Activated T-cell treated with anti-CD3 and anti-CD28 coated beads, Interleukin-2, amount 50 U/mL, for 72 hours (primary cell): ENCODE results near the gene PCYT2. TPM values are rescaled to one million over a fixed set of nuclear protein-coding genes. Genes with fewer than 3 reads are reported as not detected.

Experiments used
- ATAC-seq, 2 donors: fragments of 150-1000 bp; cut with Tn5 transposase; replicated peaks in 1 of 2; 2 replicates each; pipeline ENCODE4 v1.10.0; 2021; ENCODE audit warnings: moderate library complexity in 2 of 2, mild to moderate bottlenecking in 1 of 2
- DNase-seq, 2 donors: peaks; one replicate each; pipeline ENCODE4 v3.0.0; 2021 to 2022; ENCODE audit warnings: mixed read lengths in 1 of 2
- H3K27ac Mint-ChIP-seq: one replicate; pipeline ENCODE4 v1.8.0; 2022; ENCODE audit warnings: mild to moderate bottlenecking, moderate library complexity, mixed read lengths
- H3K27me3 Mint-ChIP-seq: one replicate; pipeline ENCODE4 v1.8.0; 2022; ENCODE audit warnings: low read depth, mixed read lengths
- H3K36me3 Mint-ChIP-seq, 2 donors: one replicate each; pipeline ENCODE4 v1.8.0; 2022; ENCODE audit warnings: mixed read lengths in 2 of 2, mild to moderate bottlenecking in 1 of 2; ENCODE audit not compliant: insufficient read depth in 2 of 2
- H3K4me1 Mint-ChIP-seq: one replicate; pipeline ENCODE4 v1.8.0; 2022; ENCODE audit warnings: low read depth, mixed read lengths
- H3K4me3 Mint-ChIP-seq, 2 donors: one replicate each; pipeline ENCODE4 v1.8.0; 2022; ENCODE audit warnings: mild to moderate bottlenecking in 2 of 2, mixed read lengths in 2 of 2, moderate library complexity in 2 of 2
- H3K9me3 Mint-ChIP-seq, 2 donors: one replicate each; pipeline ENCODE4 v1.8.0; 2022; ENCODE audit warnings: mixed read lengths in 2 of 2
- total RNA-seq, 2 donors: library from RNA; stranded (reverse); gene quantifications; one replicate each; pipeline ENCODE4 v1.2.3, GENCODE V29; 2022

PCYT2 gene
- total RNA-seq, 2 donors from 2014 or later: 13.9 to 14.2 TPM

DNA sequence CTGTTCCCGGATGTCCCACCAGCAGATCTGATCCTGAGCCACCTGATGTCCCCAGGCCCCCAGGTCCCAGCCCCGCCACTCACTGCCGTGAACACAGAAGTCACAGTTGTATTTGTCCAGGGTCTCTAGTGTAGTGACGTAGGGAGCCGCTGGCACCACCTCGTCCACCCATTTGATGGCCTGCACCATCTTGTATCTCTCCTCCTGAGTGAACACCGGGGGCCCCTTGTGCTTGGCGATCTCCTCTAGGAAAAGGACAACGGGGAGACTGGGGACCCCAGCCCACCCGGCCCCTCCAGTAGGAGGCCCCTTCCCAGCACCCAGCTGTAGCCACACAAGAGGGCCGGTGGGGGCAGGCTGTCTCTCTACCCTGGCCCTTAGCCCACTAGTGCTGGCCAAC is 2.4 kb downstream of the PCYT2 start:
- no peaks in the 10 kb centered on the region for H3K9me3 Mint-ChIP-seq
- peaks cover 28% of the 10 kb centered on the region for H3K4me1 Mint-ChIP-seq
- H3K4me3 Mint-ChIP-seq: no peak overlapping the region
- peaks cover 1 to 9% of the 10 kb centered on the region in 2 donors for H3K36me3 Mint-ChIP-seq
- H3K27me3 Mint-ChIP-seq: no peaks in the 10 kb centered on the region
- DNase-seq (no peak), ATAC-seq (no peak)
- H3K27ac Mint-ChIP-seq: no peak overlapping the region

DNA sequence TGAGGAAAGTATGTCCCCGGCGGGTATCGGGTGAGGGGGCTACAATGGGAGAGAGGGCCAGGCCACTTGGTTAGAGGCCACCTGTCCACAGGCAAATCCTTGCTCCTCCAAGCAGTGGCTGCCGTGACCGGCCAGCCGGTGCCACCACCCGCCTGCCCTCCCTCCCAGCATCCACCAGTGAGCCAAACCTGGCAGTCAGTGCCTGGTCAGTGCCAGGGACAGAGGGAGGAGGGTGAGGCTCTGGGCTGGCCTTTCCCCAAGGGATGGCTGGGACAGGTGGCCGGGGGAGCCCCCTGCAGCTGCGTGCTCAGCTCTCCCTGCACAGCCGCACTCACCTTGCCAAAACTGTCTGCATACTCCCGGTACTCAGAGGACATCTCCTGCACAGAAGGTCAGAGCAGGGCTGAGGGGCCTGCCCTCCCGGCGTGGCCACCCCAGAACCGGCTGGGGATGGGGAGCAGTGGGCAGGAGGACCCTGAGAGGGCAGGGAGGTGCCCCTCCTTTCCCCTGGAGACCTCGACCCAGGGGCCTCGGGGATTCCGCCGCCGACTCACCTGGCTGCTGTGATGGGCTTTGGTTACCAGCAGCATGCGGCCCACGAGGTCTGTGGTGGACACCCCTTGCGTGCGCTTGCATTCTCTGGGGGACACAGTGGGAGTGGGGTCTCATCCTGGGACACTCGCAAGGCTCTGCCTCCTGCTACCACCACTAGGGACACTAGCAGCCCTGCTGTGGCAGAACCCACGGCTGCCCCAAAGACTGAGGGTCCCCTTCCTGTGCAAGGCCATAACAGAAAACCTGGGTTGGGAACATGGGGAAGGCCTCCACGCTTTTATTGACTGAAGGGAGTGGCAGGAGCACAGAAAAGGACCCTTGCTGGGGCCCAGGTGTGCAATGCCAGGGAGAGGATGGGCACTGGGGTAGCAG is 3.7 kb downstream of the PCYT2 start:
- DNase-seq (no peak), ATAC-seq (no peak)
- no peak overlapping the region for H3K4me3 Mint-ChIP-seq
- no peak overlapping the region for H3K27ac Mint-ChIP-seq
- H3K9me3 Mint-ChIP-seq: no peaks in the 10 kb centered on the region
- peaks cover 23% of the 10 kb centered on the region for H3K4me1 Mint-ChIP-seq
- no peaks in the 10 kb centered on the region for H3K36me3 Mint-ChIP-seq
- H3K27me3 Mint-ChIP-seq: no peaks in the 10 kb centered on the region

DNA sequence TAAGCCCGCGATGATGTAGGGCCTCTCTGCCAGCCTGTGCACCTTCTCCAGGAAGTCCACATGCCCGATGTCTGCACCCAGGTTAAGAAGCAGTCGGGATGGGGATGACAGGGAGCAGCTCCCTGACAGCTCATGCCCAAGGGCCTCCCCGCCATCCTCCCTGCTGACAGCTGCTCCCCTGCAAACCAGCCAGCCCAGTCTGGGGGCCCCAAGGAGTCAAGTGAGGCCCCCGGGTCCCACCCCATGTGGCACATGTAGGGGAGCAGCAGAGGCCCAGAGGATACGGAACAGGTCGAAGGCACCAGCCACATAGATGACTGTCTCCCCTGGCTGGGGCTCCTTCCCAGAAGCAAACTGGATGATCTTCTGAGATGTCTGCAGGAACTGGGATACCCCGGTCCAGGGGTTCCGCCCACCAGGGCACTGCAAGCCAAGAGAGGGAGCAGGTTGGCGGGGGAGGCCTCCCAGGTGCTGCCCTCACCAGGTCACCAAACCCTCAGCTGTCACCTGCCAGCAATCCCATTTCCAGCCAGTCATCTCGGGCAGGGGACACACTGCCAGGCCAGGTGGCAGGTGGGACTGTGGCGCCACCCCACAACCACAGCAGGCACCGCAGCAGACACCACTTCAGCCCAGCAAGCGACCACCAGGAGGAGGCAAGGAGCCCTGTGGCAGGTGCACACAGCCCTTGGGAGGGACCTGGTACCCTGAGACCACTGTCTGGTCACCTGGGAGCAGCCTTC is 4.6 kb downstream of the PCYT2 start:
- Mint-ChIP-seq H3K9me3 (no peaks in the 10 kb centered on the region), H3K27me3 (no peaks in the 10 kb centered on the region), H3K27ac (no peak overlapping the region), H3K36me3 (no peaks in the 10 kb centered on the region), H3K4me1 (peaks cover 16% of the 10 kb centered on the region), H3K4me3 (no peak overlapping the region)
- DNase-seq (no peak), ATAC-seq (no peak)

DNA sequence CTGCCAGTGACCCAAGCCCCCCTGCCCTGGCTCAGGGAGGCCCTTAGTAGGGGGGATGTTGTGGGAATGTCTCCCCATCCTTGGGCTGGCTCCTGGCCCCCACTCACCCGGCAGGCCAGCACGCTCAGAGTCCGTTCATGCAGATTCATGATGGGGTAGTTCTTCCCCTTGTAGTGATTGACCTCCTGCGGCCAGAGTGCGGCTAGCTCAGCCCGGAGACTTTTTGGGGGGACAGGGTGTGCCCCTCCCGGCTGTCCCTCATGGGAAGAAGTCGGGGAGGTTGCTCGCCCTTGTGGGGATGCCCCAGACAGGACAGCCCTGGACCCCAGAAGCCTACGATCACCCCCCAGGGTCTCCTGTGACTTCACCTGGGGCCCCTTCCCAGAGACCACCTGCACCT is 5.2 kb downstream of the PCYT2 start:
- Mint-ChIP-seq H3K27me3 (peaks cover 6% of the 10 kb centered on the region), H3K36me3 (no peaks in the 10 kb centered on the region), H3K4me1 (peaks cover 14% of the 10 kb centered on the region), H3K4me3 (no peak overlapping the region), H3K27ac (no peak overlapping the region), H3K9me3 (no peaks in the 10 kb centered on the region)
- ATAC-seq (no peak), DNase-seq (no peak)

DNA sequence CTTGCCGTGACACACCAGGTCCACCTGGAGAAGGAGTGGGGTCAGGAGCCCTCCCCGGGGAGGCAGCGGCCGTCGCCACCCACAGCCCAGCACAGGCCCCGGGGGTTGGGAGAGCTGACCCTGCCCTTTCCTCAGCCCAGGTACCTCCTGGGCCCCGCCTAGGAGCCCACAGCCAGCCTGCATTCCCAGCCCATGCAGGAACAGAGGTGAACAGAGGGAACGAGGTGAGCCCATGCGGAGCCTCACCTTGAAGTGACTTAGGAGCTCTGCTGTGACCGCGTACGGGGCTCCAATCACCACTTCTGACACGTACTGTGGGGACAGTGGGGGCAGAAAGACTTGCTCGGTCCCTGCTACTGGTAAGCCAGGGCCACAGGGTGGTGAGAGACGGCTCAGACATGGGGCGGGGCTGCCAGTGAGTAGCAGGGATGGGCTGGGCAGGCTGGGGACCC is 5.7 kb downstream of the PCYT2 start:
- Mint-ChIP-seq H3K36me3 (no peaks in the 10 kb centered on the region), H3K4me3 (no peak overlapping the region), H3K9me3 (no peaks in the 10 kb centered on the region), H3K4me1 (peaks cover 14% of the 10 kb centered on the region), H3K27me3 (peaks cover 12% of the 10 kb centered on the region), H3K27ac (no peak overlapping the region)
- DNase-seq (no peak), ATAC-seq (no peak)

DNA sequence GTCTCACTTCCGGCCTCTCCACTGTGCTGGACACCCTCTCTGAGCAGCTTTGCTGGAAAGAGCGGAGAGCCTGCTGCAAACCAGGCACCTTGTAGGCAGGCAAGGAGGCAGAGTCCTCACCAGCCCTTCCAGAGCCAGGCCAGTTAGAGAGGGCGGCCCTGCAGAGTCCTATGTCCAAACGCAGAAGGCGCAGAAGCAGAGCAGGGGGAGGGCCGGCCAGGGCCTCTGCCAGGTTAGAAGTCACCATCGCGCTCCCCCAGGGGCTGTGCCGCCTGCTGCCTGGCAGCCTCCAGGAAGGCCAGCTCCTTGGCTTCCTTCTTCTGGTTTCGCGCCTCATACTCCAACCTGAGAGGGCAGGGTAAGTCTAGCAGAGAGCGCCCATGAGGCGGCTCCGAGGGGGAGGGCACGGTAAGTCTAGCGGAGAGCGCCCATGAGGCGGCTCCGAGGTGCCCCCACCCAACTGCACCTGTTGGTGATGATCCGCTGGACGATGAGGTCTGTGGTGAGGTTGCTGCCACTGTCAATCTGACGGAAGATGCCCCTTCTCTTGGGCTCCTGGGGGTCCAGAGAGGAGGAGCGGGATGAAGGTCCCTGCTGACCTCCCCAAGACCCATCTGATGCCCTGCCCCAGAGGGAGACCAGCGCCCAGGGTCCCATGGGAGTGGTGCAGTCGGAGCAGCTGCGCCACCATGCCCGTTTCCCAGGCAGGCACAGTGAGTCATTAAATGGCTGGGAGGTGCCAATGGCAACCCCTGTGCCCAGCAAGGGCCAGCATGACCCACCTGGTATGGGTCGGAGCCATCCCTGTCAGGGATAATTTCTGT is 6.4 kb downstream of the PCYT2 start:
- Mint-ChIP-seq H3K9me3 (no peaks in the 10 kb centered on the region), H3K27ac (no peak overlapping the region), H3K36me3 (peaks cover 0 to 4% of the 10 kb centered on the region in 2 donors), H3K27me3 (peaks cover 12% of the 10 kb centered on the region), H3K4me1 (peaks cover 10% of the 10 kb centered on the region), H3K4me3 (no peak overlapping the region)
- ATAC-seq (no peak), DNase-seq (no peak)

DNA sequence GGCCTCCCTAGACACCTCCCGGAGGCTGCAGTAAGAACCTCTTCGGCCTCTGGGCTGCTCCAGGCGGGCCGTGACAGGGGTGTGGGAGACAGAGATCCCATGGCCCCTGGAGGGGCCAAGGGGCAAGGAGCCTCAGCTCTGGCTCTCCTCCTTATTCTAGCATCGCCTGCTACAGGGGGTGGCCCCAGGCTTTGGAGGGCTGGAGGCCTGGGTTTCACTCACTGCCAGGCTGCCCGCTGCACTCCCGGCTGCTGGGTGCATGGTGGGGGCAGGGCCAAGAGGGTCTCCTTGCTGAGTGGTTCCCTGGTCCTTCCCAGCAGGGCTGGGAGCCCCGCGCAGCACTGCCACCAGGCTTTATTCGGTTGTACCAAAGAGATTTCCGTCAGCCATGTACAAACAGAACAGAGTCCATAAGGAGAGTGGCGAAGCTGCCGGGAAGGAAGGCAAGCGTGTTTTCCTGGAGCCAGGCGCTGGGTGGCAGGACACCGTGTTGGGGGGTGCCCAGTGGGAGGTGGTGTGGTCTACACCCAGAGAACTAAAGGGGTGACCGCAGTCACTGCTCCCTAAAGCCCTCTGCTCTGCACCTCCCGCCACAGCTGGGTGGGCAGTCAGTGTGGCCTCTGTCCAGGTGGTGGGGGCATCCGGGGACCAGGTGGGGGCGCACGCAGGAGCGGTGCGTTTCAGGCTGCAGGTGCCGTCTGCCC is 7.2 kb downstream of the PCYT2 start:
- no peak for ATAC-seq
- Mint-ChIP-seq H3K36me3 (peaks cover 0 to 5% of the 10 kb centered on the region in 2 donors), H3K27me3 (peaks cover 12% of the 10 kb centered on the region), H3K9me3 (no peaks in the 10 kb centered on the region), H3K27ac (no peak overlapping the region), H3K4me3 (no peak overlapping the region), H3K4me1 (peaks cover 2% of the 10 kb centered on the region)
- DNase-seq: no peak

DNA sequence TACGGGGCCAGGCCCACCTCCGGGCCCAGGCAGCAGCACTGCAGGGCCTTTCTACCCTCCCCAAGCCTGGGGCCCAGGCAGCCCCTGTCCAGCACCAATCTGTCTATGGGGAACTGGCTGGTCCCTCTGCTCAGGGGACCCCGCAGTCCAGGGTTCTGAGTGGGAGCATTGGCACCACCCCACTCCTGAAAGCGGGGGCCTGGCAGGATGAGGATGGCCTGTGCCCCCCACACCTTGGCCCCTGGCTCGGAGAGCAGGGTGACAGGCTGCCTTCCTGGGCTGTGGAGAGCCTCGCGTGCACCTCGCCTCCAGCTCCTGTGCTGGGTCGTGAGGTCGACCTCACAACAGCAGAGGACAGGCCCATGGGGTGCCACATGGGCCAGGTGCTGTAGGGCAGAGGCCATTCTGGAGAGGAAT is 7.8 kb downstream of the PCYT2 start:
- DNase-seq (no peak), ATAC-seq (no peak)
- Mint-ChIP-seq H3K4me1 (no peaks in the 10 kb centered on the region), H3K4me3 (no peak overlapping the region), H3K9me3 (no peaks in the 10 kb centered on the region), H3K27me3 (peaks cover 12% of the 10 kb centered on the region), H3K36me3 (peaks cover 0 to 5% of the 10 kb centered on the region in 2 donors), H3K27ac (no peak overlapping the region)

DNA sequence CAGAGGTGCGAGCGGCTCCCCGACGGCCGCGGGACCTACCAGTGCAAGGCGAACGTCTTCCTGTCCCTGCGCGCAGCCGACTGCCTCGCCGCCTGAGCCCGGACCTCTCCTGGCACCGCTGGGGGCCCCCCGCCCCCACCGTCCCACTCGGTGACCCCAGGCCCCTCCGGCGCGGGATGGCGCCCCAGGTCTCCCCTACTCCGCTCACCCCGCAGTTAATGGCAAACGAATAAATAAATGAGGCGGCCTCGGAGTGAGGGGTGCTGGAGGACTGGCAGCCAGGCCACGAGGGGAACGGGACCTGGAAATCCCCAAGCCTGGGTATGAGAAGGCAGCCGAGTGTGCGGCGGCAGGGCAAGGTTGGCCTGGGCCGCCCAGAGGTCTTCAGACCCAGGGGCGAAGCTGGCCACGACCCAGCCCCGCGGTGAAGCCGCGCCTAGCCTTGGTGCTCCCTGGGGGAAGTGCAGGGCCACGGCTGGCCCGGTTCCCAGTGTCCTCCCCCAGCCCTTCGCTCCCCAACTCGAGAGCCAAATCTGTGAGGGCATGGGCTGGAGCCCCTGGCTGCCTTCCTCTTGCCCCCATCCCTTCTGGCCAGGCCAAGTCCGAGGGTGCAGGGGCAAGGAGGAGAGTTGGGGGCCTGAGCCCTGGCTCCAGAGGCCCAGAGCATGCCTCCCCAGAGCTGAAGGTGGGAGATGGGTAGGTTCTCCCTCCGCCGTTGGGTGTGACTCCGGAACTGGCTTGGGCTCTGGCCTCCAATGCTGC is 8.4 kb downstream of the PCYT2 start:
- peak; percentile 22 to 40 for ATAC-seq
- no peak overlapping the region for H3K27ac Mint-ChIP-seq

DNA sequence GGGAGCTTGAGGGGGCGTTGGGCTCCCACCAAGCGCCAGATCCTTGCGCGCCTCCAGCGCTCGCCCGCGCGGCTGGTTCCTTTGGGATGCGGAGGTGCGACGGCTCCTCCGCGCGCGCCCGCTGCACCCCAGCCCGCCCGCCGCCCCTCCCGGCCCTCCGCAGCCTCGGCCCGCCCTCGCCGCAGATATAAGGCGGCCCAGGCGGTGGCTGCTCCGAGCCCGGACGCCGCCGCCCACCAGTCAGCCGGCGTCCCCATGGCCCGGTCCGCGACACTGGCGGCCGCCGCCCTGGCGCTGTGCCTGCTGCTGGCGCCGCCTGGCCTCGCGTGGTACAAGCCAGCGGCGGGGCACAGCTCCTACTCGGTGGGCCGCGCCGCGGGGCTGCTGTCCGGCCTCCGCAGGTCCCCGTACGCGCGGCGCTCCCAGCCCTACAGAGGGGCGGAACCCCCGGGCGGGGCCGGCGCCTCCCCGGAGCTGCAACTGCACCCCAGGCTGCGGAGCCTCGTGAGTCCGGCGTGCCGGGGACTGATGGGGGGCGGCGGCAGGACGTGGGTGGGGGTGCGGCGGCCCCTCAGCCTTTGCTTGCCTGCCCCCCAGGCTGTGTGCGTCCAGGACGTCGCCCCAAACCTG is 9.1 kb downstream of the PCYT2 start, which contains the start of gene NPB:
Gene NPB, plus strand, starts transcription at position 216 of the 630 bp plus-strand sequence. Its CDS starts 40 bp downstream, at position 256.
- Mint-ChIP-seq H3K27ac (no peak within 1 kb of the TSS), H3K36me3 (peaks cover 0 to 6% of the 10 kb centered on the region in 2 donors), H3K4me3 (peak within 1 kb of the TSS; percentile 1 to 4), H3K9me3 (no peaks in the 10 kb centered on the region), H3K4me1 (no peaks in the 10 kb centered on the region), H3K27me3 (peaks cover 12% of the 10 kb centered on the region)
- ATAC-seq (peak; percentile 52 to 63), DNase-seq (peak in 1 of 2 donors; percentile 17)

More for the DNA sequence above, 8.4 kb downstream of the PCYT2 start:
- Mint-ChIP-seq H3K4me1 (no peaks in the 10 kb centered on the region), H3K36me3 (peaks cover 0 to 6% of the 10 kb centered on the region in 2 donors), H3K9me3 (no peaks in the 10 kb centered on the region), H3K4me3 (no peak overlapping the region), H3K27me3 (peaks cover 12% of the 10 kb centered on the region)
- DNase-seq: no peak

DNA sequence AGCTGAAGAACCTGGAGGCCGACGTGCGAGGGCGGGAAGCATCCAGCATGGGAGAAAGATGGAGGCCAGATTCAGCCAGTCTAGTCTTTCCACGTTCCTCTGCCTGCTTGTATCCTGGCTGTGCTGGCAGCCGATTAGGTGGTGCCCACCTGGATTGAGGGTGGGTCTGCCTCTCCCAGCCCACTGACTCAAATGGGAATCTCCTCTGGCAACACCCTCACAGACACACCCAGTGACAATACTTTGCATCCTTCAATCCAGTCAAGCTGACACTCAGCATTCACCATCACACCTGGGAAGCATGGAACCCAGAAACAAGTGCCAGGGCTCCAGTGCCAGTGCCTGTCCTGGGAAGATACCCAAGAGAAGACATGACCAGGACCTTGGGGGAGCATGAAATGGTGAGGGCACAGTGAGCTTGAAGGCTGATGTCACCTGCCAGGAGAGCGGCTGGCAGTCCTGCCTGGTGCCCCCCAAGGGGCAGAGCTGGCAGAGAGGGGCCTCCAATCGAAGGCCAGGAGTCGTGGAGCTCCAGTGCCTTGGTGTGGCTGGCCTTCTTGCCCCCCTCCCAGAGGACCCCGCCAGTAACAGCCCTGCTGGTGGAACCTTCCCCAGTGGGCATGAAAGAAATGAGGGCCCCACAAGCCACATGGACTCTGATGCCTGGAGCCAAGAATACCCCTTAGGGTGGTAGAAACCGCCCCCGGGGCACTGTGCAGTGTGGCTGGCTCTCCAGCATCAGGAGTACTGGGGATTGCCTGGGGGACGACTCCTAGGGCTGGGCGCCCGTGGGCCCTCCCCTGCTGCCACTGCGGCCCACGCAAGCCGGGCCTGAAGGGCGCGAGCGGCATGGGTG is 9.8 kb downstream of the PCYT2 start:
- ATAC-seq (peak in 1 of 2 donors; percentile 19), DNase-seq (no peak)
- Mint-ChIP-seq H3K4me3 (peak overlapping the region; percentile 1 to 4), H3K36me3 (peaks cover 0 to 6% of the 10 kb centered on the region in 2 donors), H3K9me3 (no peaks in the 10 kb centered on the region), H3K4me1 (no peaks in the 10 kb centered on the region), H3K27me3 (peaks cover 12% of the 10 kb centered on the region), H3K27ac (no peak overlapping the region)
